SHP77 treated with DMSO at 0.1 percent for 48 hours (cell line): Measurements from ENCODE around the gene ZBBX.

Source experiments
- DNase-seq: peaks from one replicate; lab custom pipeline; 2025; lab: John Stamatoyannopoulos, UW

The ZBBX gene

GRCh38 chr3:167306319-167306718, 73.8 kb downstream of the ZBBX start:
- DNase-seq: no peak

- no peak for DNase-seq
Measured at GRCh38 chr3:167305340-167305890, 74.7 kb downstream of the ZBBX start.

- peak; percentile 50 for DNase-seq
Measured at GRCh38 chr3:167304077-167304476, 76.0 kb downstream of the ZBBX start.

GRCh38 chr3:167302678-167303077, 77.4 kb downstream of the ZBBX start:
- DNase-seq: no peak

GRCh38 chr3:167300207-167300606, 79.9 kb downstream of the ZBBX start:
- no peak for DNase-seq

- DNase-seq: no peak
Measured at GRCh38 chr3:167289435-167289834, 90.7 kb downstream of the ZBBX start.

- no peak for DNase-seq
Measured at GRCh38 chr3:167288737-167289136, 91.4 kb downstream of the ZBBX start.

- DNase-seq: no peak
Measured at GRCh38 chr3:167287308-167287707, 92.8 kb downstream of the ZBBX start.

- no peak for DNase-seq
Measured at GRCh38 chr3:167274141-167274874, 105.8 kb downstream of the ZBBX start.

GRCh38 chr3:167253037-167253436, 127.1 kb downstream of the ZBBX start:
- DNase-seq: no peak

GRCh38 chr3:167251678-167252077, 128.4 kb downstream of the ZBBX start:
- DNase-seq: no peak

GRCh38 chr3:167246252-167246651, 133.8 kb downstream of the ZBBX start:
- no peak for DNase-seq

- DNase-seq: no peak
Measured at GRCh38 chr3:167241048-167241845, 138.8 kb downstream of the ZBBX start.

- DNase-seq: no peak
Measured at GRCh38 chr3:167228135-167228534, 152.0 kb downstream of the ZBBX start.

GRCh38 chr3:167225821-167226220, 154.3 kb downstream of the ZBBX start:
- no peak for DNase-seq

- DNase-seq: no peak
Measured at GRCh38 chr3:167209011-167209410, 171.1 kb downstream of the ZBBX start.

- DNase-seq: no peak
Measured at GRCh38 chr3:167203062-167203461, 177.0 kb downstream of the ZBBX start.

GRCh38 chr3:167198949-167199600, 181.0 kb downstream of the ZBBX start:
- no peak for DNase-seq
